ENCODE measurements around the gene ADO. TPM values are rescaled to one million over a fixed set of nuclear protein-coding genes. Genes with fewer than 3 reads are reported as not detected.

ADO gene
- total and polyA plus RNA-seq, 9 of the 15 experiments (the other 6 are each of a cell fraction or from before 2014, with no cell fraction given): 3.0 to 20.0 (median 16.1) TPM

DNA sequence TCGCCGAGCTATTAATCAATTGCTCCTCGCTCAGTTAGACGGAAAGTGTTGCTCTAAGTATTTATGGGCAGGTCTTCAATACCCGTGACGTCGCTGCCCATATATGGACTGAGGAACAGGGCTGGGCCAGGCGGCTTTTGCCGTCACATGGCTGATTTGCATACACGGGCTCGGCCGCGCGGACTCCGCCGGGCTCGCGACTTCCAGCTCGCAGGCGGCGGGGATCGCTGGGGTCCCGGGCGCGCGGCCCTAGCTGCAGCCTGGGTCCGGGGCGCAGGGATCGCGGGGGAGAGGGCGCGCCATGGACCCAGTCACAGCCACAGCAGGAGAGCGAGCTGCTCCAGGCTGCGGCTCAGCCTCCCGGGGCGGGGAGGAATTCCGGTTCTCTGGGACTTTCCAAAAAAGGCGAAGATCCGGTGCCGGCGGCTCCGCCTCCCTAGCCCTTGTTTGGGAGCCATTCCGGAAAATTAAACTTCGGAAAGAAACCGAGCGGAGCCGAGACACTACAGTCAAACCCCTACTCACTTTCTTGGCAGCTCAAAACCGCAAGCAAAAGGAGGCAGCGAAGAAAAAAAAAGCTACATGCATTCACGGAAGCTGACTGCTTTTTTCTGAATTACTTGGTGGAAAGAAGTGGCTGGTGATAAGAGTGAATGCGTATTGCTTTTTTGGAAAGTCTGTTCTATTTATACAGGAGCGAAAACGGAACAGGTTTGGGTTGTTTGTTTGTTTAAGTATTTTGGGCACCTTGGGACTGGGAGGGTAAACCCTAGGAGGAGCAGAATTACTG, 12.0 kb downstream of the ADO start, which contains the start of gene EGR2 (continued):
- TF ChIP-seq, protein P1, sequence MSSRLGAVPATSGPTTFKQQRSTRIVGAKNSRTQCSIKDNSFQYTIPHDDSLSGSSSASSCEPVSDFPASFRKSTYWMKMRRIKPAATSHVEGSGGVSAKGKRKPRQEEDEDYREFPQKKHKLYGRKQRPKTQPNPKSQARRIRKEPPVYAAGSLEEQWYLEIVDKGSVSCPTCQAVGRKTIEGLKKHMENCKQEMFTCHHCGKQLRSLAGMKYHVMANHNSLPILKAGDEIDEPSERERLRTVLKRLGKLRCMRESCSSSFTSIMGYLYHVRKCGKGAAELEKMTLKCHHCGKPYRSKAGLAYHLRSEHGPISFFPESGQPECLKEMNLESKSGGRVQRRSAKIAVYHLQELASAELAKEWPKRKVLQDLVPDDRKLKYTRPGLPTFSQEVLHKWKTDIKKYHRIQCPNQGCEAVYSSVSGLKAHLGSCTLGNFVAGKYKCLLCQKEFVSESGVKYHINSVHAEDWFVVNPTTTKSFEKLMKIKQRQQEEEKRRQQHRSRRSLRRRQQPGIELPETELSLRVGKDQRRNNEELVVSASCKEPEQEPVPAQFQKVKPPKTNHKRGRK (tag; IDR thresholded peaks at IDR 0.05): no peak
- TF ChIP-seq NFYB (IDR thresholded peaks at IDR 0.05; ENCODE audit: extremely low read depth, insufficient read length) (no peak), EGR1 (conservative IDR thresholded peaks at IDR 0.05) (no peak), ILF3 (IDR thresholded peaks at IDR 0.05; ENCODE audit: borderline replicate concordance) (no peak), SMAD4 (CRISPR knock-in tag; conservative IDR thresholded peaks at IDR 0.05) (no peak), TCF3 (CRISPR knock-in tag; IDR thresholded peaks at IDR 0.05) (no peak; the same call in 1 of the 2 replicates), POLR3G (IDR thresholded peaks at IDR 0.05; ENCODE audit: extremely low read depth, insufficient read length, insufficient replicate concordance) (no peak), ZKSCAN1 (IDR thresholded peaks at IDR 0.05; ENCODE audit: low read depth, low read length) (no peak), SAFB2 (IDR thresholded peaks at IDR 0.05; ENCODE audit: borderline replicate concordance, low read depth, low read length, severe bottlenecking) (no peak), ZNF445 (CRISPR knock-in tag; IDR thresholded peaks at IDR 0.05; ENCODE audit: low read depth) (no peak), FOXJ3 (CRISPR knock-in tag; IDR thresholded peaks at IDR 0.05) (no peak), TAF9B (IDR thresholded peaks at IDR 0.05; ENCODE audit: partially characterized antibody) (no peak), MED1 (CRISPR knock-in tag; IDR thresholded peaks at IDR 0.05; ENCODE audit: borderline replicate concordance) (no peak), ZNF184 (CRISPR knock-in tag; IDR thresholded peaks at IDR 0.05) (no peak), RAD21 (CRISPR knock-in tag; conservative IDR thresholded peaks at IDR 0.05 in 1 of 2, IDR thresholded peaks at IDR 0.05 in 1 of 2) (no peak)
- TF ChIP-seq, protein P2, sequence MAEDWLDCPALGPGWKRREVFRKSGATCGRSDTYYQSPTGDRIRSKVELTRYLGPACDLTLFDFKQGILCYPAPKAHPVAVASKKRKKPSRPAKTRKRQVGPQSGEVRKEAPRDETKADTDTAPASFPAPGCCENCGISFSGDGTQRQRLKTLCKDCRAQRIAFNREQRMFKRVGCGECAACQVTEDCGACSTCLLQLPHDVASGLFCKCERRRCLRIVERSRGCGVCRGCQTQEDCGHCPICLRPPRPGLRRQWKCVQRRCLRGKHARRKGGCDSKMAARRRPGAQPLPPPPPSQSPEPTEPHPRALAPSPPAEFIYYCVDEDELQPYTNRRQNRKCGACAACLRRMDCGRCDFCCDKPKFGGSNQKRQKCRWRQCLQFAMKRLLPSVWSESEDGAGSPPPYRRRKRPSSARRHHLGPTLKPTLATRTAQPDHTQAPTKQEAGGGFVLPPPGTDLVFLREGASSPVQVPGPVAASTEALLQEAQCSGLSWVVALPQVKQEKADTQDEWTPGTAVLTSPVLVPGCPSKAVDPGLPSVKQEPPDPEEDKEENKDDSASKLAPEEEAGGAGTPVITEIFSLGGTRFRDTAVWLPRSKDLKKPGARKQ (CRISPR knock-in tag; IDR thresholded peaks at IDR 0.05): no peak
- TF ChIP-seq, protein P3, sequence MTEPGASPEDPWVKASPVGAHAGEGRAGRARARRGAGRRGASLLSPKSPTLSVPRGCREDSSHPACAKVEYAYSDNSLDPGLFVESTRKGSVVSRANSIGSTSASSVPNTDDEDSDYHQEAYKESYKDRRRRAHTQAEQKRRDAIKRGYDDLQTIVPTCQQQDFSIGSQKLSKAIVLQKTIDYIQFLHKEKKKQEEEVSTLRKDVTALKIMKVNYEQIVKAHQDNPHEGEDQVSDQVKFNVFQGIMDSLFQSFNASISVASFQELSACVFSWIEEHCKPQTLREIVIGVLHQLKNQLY (CRISPR knock-in tag; conservative IDR thresholded peaks at IDR 0.05): no peak
- TF ChIP-seq, protein P4, sequence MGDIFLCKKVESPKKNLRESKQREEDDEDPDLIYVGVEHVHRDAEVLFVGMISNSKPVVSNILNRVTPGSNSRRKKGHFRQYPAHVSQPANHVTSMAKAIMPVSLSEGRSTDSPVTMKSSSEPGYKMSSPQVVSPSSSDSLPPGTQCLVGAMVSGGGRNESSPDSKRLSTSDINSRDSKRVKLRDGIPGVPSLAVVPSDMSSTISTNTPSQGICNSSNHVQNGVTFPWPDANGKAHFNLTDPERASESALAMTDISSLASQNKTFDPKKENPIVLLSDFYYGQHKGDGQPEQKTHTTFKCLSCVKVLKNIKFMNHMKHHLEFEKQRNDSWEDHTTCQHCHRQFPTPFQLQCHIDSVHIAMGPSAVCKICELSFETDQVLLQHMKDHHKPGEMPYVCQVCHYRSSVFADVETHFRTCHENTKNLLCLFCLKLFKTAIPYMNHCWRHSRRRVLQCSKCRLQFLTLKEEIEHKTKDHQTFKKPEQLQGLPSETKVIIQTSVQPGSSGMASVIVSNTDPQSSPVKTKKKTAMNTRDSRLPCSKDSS (IDR thresholded peaks at IDR 0.05; ENCODE audit: low read depth, partially characterized antibody): no peak
- TF ChIP-seq, protein P5, sequence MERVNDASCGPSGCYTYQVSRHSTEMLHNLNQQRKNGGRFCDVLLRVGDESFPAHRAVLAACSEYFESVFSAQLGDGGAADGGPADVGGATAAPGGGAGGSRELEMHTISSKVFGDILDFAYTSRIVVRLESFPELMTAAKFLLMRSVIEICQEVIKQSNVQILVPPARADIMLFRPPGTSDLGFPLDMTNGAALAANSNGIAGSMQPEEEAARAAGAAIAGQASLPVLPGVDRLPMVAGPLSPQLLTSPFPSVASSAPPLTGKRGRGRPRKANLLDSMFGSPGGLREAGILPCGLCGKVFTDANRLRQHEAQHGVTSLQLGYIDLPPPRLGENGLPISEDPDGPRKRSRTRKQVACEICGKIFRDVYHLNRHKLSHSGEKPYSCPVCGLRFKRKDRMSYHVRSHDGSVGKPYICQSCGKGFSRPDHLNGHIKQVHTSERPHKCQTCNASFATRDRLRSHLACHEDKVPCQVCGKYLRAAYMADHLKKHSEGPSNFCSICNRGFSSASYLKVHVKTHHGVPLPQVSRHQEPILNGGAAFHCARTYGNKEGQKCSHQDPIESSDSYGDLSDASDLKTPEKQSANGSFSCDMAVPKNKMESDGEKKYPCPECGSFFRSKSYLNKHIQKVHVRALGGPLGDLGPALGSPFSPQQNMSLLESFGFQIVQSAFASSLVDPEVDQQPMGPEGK (CRISPR knock-in tag; IDR thresholded peaks at IDR 0.05; ENCODE audit: borderline replicate concordance): no peak

Data from K562 (cell line).